ENCODE measurements around the gene ROCK2. TPM values are rescaled to one million over a fixed set of nuclear protein-coding genes. Genes with fewer than 3 reads are reported as not detected.

ROCK2 gene
- total RNA-seq, 1 donor from 2014 or later, result 36.1 TPM

GRCh38 chr2:11215407-11215806, 129.0 kb downstream of the ROCK2 start:
- no peak overlapping the region for H3K27ac ChIP-seq
- Mint-ChIP-seq H3K27me3 (ENCODE audit: insufficient read depth, low read depth) (no peaks in the 10 kb centered on the region), H3K4me3 (no peak overlapping the region), H3K4me1 (no peaks in the 10 kb centered on the region), H3K27ac (no peak overlapping the region), H3K9me3 (no peaks in the 10 kb centered on the region), H3K36me3 (peaks cover 49% of the 10 kb centered on the region)
- no peak for DNase-seq (ENCODE audit: low spot score)
- no peak overlapping the region for H3K4me3 ChIP-seq
- H3K9me3 ChIP-seq (ENCODE audit: low read depth), result no peaks in the 10 kb centered on the region
- H4K20me1 ChIP-seq (ENCODE audit: low read depth), result no peaks in the 10 kb centered on the region
- no peaks in the 10 kb centered on the region for H3F3A ChIP-seq (ENCODE audit: low read depth)
- no peak overlapping the region for H3K9ac ChIP-seq
- peaks cover 35% of the 10 kb centered on the region for H3K36me3 ChIP-seq
- no peak overlapping the region for H2AFZ ChIP-seq (replicated peaks)
- no peaks in the 10 kb centered on the region for H3K4me1 ChIP-seq
- no peaks in the 10 kb centered on the region for H3K79me2 ChIP-seq (ENCODE audit: low read depth)
- H3K27me3 ChIP-seq, result no peaks in the 10 kb centered on the region
- H3K4me2 ChIP-seq, result no peak overlapping the region
- no peak for TF ChIP-seq EZH2phosphoT487 (IDR thresholded peaks at IDR 0.05)
- TF ChIP-seq CTCF (IDR thresholded peaks at IDR 0.05), result no peak
- no peak for TF ChIP-seq EZH2 (IDR thresholded peaks at IDR 0.05)

GRCh38 chr2:11214770-11215169, 129.7 kb downstream of the ROCK2 start:
- Mint-ChIP-seq H3K36me3 (peaks cover 47% of the 10 kb centered on the region), H3K27ac (no peak overlapping the region), H3K4me3 (no peak overlapping the region), H3K27me3 (ENCODE audit: insufficient read depth, low read depth) (no peaks in the 10 kb centered on the region), H3K9me3 (no peaks in the 10 kb centered on the region), H3K4me1 (no peaks in the 10 kb centered on the region)
- Histone ChIP-seq H3K4me2 (no peak overlapping the region), H4K20me1 (ENCODE audit: low read depth) (no peaks in the 10 kb centered on the region), H3K79me2 (ENCODE audit: low read depth) (no peaks in the 10 kb centered on the region), H3K27me3 (no peaks in the 10 kb centered on the region), H3K4me1 (no peaks in the 10 kb centered on the region), H3K9ac (no peak overlapping the region), H2AFZ (replicated peaks) (no peak overlapping the region), H3K27ac (no peak overlapping the region), H3K9me3 (ENCODE audit: low read depth) (no peaks in the 10 kb centered on the region), H3K4me3 (no peak overlapping the region), H3K36me3 (peaks cover 35% of the 10 kb centered on the region), H3F3A (ENCODE audit: low read depth) (no peaks in the 10 kb centered on the region)
- DNase-seq (ENCODE audit: low spot score), result no peak
- no peak for TF ChIP-seq EZH2 (IDR thresholded peaks at IDR 0.05)
- no peak for TF ChIP-seq EZH2phosphoT487 (IDR thresholded peaks at IDR 0.05)
- no peak for TF ChIP-seq CTCF (IDR thresholded peaks at IDR 0.05)

- no peaks in the 10 kb centered on the region for H3K9me3 ChIP-seq (ENCODE audit: low read depth)
- H3K9ac ChIP-seq, result no peak overlapping the region
- H3K4me2 ChIP-seq, result no peak overlapping the region
- H3F3A ChIP-seq (ENCODE audit: low read depth), result no peaks in the 10 kb centered on the region
- H3K27me3 ChIP-seq, result no peaks in the 10 kb centered on the region
- H3K27ac Mint-ChIP-seq, result no peak overlapping the region
- no peaks in the 10 kb centered on the region for H3K4me1 ChIP-seq
- no peaks in the 10 kb centered on the region for H4K20me1 ChIP-seq (ENCODE audit: low read depth)
- no peak overlapping the region for H3K4me3 Mint-ChIP-seq
- TF ChIP-seq EZH2phosphoT487 (IDR thresholded peaks at IDR 0.05), result no peak
- peaks cover 42% of the 10 kb centered on the region for H3K36me3 Mint-ChIP-seq
- DNase-seq (ENCODE audit: low spot score), result no peak
- H2AFZ ChIP-seq (replicated peaks), result no peak overlapping the region
- H3K4me1 Mint-ChIP-seq, result no peaks in the 10 kb centered on the region
- no peak overlapping the region for H3K27ac ChIP-seq
- no peak overlapping the region for H3K4me3 ChIP-seq
- H3K79me2 ChIP-seq (ENCODE audit: low read depth), result no peaks in the 10 kb centered on the region
- H3K9me3 Mint-ChIP-seq, result no peaks in the 10 kb centered on the region
- H3K36me3 ChIP-seq, result peaks cover 35% of the 10 kb centered on the region
- no peaks in the 10 kb centered on the region for H3K27me3 Mint-ChIP-seq (ENCODE audit: insufficient read depth, low read depth)
These were observed 130.5 kb downstream of the ROCK2 start for GRCh38 chr2:11213975-11214374.

- no peak for DNase-seq (ENCODE audit: low spot score)
- Mint-ChIP-seq H3K9me3 (no peaks in the 10 kb centered on the region), H3K4me1 (no peaks in the 10 kb centered on the region), H3K27me3 (ENCODE audit: insufficient read depth, low read depth) (no peaks in the 10 kb centered on the region), H3K36me3 (peaks cover 36% of the 10 kb centered on the region), H3K27ac (no peak overlapping the region), H3K4me3 (no peak overlapping the region)
- no peaks in the 10 kb centered on the region for H3K4me1 ChIP-seq
- no peaks in the 10 kb centered on the region for H3K79me2 ChIP-seq (ENCODE audit: low read depth)
- TF ChIP-seq CTCF (IDR thresholded peaks at IDR 0.05), result no peak
- TF ChIP-seq EZH2 (IDR thresholded peaks at IDR 0.05), result no peak
- no peak for TF ChIP-seq EZH2phosphoT487 (IDR thresholded peaks at IDR 0.05)
- no peak overlapping the region for H3K27ac ChIP-seq
- no peaks in the 10 kb centered on the region for H3F3A ChIP-seq (ENCODE audit: low read depth)
- no peaks in the 10 kb centered on the region for H3K9me3 ChIP-seq (ENCODE audit: low read depth)
- H3K4me2 ChIP-seq, result no peak overlapping the region
- H3K36me3 ChIP-seq, result peaks cover 29% of the 10 kb centered on the region
- H3K27me3 ChIP-seq, result no peaks in the 10 kb centered on the region
- no peak overlapping the region for H3K4me3 ChIP-seq
- no peak overlapping the region for H3K9ac ChIP-seq
- no peaks in the 10 kb centered on the region for H4K20me1 ChIP-seq (ENCODE audit: low read depth)
- no peak overlapping the region for H2AFZ ChIP-seq (replicated peaks)
These were observed 131.3 kb downstream of the ROCK2 start for GRCh38 chr2:11213090-11213638.

Data from neural progenitor cell (in vitro differentiated cells).